Measurements from ENCODE around the gene BRI3.

- TF ChIP-seq, protein P1, sequence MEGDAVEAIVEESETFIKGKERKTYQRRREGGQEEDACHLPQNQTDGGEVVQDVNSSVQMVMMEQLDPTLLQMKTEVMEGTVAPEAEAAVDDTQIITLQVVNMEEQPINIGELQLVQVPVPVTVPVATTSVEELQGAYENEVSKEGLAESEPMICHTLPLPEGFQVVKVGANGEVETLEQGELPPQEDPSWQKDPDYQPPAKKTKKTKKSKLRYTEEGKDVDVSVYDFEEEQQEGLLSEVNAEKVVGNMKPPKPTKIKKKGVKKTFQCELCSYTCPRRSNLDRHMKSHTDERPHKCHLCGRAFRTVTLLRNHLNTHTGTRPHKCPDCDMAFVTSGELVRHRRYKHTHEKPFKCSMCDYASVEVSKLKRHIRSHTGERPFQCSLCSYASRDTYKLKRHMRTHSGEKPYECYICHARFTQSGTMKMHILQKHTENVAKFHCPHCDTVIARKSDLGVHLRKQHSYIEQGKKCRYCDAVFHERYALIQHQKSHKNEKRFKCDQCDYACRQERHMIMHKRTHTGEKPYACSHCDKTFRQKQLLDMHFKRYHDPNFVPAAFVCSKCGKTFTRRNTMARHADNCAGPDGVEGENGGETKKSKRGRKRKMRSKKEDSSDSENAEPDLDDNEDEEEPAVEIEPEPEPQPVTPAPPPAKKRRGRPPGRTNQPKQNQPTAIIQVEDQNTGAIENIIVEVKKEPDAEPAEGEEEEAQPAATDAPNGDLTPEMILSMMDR (IDR thresholded peaks at IDR 0.05), result no peak
- TF ChIP-seq POLR2A (IDR thresholded peaks at IDR 0.05) (no peak), EP300 (IDR thresholded peaks at IDR 0.05) (no peak), POLR2AphosphoS5 (IDR thresholded peaks at IDR 0.05) (no peak)
These were observed 57.0 kb downstream of the BRI3 start for GRCh38 chr7:98338441-98338840.

Measured in suprapubic skin (tissue), 4 donors.